NCI-H2196 (cell line): ENCODE results near the gene MACROD2.

ENCODE experiments used
- DNase-seq: peaks from one replicate; lab custom pipeline; 2025; ENCODE audit not compliant: unreplicated experiment; lab: John Stamatoyannopoulos, UW

MACROD2 gene

DNA sequence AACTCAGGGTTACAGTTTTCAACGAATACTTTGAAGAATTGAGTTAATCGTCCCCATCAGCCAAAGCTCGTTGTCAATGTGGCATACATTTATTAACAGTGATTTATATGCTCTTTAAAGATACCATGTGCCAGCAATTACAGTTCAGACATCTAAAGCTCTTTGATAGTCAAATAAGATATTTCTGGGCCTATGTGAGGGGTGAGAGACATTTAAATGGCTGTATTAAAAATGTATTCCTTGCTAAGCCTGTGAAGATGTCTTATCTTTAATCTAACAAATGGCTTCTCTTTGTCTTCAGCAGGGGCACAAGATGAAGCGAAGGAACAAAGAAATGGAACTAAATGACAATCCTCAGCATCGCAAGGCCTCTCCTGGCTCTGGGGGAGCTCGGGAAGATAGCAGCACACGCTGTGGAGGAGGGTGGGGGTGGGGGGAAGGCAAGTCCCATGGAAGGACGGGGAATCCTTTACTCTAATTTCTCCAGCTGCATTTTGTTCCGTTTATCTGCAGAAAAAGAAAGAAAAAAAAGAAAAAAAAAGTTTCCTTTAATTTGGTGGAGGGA is 2054.3 kb downstream of the MACROD2 start:
- DNase-seq: no peak

DNA sequence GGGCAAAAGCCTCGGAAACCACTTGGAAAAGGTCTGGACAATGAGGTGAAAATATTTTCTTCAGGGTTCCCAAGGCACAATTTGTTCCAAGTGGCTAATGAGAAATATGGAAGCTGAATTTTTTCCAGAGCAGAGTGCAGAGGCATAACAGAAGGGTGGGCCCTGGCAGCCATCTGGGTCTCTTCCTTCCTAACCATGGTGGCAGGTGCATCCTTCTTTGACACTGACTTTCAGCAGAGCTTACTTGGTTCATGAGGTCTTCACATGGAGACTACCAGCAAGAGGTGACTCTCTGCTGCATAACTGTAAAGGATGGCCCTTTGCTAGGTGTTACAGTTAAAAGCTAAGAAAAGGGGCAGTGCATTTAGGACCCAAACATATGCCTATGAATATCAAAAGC is 2055.1 kb downstream of the MACROD2 start:
- no peak for DNase-seq

DNA sequence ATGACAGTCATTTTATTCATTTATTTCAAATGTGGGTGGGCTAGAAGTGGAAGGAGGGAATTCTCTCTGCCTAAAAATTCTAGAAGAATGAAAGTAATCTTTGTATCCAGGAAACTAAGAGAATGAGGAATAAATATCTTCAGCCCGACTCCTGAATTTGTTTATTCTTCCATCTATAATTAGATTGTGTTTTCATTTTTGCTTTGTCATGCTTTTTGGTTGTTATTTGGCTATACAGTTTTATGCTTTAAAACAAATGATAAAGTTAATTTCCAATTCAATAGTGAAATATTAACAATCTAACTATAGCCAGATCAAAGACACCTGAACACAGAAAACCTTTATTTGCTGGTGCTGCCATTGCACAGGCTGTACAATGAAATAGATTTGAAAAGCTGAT is 2056.7 kb downstream of the MACROD2 start:
- no peak for DNase-seq

DNA sequence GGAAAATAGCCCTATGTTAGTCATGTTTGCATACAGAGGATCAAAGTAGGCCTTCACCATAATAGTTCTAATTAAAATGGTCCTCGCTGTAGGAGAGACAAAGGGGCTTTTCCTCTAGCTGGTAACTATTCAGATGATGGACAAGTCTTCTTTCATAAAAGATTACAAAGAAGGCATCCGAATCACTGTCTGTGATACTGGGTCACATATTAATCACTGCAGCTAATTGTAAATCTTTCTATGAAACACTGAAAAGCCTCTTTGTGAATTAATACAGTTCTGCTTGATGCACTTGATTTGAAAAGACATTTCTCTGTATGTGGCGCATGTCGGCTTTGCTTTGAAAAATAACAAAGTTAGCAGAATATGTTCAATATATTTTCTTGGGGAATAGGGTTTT is 2057.1 kb downstream of the MACROD2 start:
- DNase-seq: no peak

DNA sequence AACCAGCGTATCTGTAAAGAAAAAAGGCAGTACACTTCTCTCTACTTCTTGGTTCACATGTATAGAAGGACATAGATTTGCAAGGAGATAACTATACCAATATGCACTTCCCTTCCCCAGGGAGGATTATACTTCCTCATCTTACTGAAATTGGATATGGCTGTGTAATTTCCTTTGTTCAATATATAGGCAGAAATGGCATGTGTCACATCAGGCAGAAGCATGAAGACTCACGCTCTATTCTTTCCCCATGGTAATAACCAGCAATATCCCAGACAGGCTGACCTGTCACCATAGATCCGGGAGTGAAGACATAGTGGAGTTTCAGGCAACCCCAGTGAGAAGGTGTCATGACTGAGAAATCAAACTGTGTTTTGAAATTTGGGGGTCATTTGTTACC is 2059.7 kb downstream of the MACROD2 start:
- DNase-seq: no peak

DNA sequence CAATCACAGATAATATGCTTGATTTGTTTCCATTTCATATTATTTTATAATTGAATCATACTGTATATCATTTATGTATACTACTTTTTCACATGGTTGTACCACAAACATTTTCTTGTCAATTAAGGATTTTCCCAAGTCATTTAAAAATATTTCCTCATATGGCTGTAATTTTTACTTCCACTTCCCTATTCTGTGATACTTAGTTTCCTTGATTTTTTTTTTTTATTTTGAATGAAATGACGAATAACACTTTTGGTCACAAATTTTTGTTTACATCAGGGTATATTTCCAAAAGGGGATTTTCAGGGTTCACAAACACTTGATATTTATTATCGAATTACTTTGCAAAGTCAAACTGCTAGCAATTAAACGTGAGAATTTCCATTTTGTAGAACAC is 2062.3 kb downstream of the MACROD2 start:
- no peak for DNase-seq

DNA sequence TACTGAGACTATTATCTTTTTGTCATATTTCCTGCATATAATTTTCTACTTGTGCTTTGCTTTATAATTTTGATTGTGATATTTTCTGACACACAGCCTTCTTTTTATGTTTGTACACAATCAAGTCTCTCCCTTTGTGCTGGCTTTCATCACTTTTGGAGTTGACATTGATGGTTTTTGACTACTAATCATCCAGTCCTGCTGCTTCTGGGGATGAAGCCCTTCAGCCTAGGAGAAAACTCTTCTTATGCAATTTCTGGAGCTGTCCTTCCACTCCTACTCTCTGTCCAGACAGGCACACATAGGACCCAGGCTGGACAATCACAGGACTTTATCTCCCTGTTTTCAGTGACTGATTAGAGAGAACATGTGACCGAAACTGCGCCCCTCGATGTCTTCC is 2063.0 kb downstream of the MACROD2 start:
- DNase-seq: no peak

DNA sequence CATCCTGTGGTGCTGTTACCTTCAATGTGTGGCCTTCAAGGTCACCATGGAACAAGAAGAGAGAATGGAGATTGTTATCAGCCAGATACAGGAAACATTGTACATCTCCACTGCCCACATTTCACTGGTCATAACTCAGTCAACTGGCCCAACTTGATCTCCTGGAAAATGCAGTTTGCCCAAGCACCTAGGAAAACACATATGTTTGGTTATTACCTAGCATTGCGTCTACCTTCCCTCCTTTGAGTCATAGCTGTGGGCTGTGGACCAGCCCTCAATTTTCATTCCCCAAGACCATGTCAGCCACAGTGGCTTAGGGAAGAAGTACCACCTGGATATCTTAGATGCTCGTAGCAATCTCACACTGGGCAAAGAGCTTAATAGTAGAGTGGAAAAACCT is 2064.5 kb downstream of the MACROD2 start:
- no peak for DNase-seq

DNA sequence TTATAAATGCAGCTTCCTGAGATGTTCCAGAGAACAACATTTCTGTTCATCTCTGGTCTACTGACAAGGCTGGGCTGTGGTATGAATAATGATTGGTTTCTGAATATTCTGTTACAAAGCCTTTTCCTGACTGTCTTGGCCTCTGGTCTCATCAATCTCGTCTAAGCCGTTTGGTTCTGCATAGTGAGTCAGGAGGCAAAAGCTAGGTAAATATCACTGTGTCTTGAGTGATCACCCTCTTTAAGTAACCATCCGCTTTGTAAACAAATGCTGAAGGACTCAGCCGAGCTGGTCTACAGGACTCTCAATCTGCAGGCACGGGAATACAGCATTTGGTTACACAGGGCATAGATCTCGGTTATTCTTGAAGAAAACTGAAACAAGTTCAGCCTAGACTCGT is 2066.0 kb downstream of the MACROD2 start:
- DNase-seq: no peak

DNA sequence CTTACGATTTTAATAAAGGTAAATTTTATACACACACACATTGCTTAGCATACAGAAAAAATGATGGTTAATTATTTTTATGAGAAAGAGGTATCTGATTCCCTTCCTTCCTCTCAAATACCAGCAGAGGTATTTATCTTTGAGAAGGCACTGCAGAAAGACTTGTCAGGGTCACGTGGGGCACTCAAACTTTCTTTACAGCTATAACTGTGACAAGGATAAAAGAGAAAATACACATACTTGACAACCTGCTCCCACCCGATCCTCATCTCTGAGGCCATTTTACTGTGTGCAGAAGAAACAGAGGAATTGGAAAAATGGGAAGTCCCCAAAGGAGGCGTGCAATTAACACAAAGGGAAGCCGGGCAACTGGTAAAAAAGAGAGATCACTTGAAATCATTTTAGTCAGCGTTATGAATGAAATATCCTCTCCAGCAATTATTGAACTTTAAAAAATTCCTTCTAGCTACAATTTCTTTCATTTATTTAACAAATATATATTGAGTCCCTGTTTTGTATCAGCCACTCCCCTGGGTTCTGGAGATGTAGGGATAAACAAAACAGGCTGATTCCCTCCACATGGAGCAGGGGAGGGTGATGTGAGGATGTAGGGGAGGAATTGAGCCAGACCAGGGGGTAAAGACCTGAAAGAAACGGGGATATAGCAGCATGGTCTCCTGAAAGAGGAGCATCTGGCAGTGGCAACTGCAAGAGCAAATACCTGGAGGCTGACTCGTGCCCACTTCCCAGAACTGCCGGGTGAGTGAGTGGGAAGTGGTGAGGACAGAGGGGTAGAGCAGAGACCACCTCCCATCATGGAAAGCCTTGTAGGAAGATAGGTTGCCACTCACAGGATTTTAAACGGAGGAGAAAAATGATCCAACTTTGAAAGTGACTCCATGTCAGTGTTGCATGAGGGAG is 2067.6 kb downstream of the MACROD2 start:
- no peak for DNase-seq

DNA sequence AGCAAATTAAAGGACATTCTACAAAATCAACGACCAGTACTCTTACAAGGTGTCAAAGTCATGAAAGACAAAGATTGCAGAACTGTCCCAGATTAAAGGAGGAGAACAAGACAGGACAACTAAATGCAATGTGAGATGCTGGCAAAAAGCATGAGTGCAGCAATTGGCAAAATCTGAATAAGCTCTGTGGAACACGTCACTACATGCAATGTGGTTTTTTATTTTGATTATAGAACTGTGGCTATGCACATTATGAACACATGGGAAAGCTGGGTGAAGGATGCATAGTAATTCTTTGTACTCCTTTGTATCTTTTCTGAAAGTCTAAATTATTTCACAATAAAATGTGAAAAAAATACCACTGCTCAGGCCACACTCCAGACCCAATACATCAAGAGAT is 2068.6 kb downstream of the MACROD2 start:
- DNase-seq: no peak

DNA sequence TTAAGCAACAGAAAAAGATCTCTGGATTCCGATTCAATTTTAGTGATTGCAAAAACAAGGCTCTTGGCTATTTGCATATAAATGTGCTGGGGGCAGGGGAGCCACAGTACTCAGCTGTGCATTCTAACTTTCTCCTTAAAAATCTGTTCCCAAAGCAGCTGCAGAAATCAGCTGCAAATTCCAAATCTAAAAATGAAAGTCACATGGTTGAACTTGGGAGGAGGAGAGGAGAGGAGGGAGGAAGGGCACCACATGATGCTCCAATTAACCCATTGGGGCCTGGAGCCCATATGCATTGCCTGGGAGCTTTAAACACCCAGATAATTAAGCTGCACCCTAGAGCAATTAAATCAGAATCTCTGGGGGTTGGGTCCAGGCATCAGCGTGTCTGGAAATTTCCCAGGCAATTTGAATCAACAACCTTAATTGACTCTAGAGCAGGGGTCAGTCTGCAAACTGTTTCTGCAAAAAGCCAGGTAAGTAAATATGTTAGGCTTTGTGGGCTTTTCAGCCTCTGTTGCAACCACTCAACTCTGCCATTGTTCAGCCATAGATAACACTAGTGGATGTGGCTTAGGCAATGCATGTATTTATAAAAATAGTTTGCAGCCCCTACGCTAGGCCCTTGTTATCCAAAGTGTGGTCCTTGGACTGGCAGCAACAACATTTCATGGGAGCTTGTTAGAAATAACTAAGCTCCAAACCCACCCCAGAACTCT is 2069.8 kb downstream of the MACROD2 start:
- no peak for DNase-seq

DNA sequence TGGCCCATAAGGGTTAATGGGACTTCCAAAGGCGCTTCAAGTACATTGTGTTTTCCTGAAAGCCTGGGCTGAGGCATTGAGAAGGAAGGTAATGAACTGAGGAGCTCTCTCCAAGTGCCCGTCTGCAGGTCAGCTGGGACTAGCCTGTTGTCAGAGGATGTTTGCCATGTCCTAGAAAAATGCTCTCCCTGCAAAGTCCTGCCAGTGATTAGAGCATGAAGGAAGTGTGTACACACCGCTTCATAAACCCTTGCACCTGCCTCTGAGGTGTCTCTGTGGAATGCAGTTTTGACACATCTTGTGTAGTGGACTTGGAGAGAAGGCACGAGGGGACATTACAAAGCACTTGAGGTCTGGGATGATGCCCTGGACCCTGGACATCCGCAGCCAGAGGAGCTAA is 2071.3 kb downstream of the MACROD2 start:
- DNase-seq: peak; percentile 32

DNA sequence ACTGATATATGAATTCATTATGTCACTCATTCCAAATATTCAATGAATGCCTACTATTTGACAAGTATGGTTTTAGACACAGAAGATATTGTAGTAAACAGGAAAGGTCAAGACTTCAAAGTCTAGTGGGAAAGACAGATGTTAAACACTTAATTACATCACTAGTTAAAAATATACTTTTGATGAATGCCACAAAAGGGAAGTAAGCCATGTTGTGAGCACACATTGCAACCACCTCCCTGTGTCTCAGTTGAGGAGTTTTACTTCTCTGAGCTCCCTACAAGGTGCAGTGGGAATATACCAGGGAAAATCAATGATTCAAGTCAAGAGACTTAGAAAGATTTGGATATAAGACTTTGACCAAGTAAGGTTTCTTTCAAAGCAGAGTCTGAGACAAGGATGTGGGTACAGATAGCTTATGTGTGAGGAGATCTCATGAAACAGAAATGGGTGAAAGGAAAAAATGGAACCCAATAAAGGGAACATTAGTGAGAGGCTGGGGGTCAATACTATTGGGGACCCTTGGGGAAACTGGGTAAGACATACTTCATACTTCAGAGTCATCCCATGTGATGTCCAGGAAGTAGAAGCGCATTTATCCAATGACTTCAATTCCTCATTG is 2074.2 kb downstream of the MACROD2 start:
- no peak for DNase-seq

DNA sequence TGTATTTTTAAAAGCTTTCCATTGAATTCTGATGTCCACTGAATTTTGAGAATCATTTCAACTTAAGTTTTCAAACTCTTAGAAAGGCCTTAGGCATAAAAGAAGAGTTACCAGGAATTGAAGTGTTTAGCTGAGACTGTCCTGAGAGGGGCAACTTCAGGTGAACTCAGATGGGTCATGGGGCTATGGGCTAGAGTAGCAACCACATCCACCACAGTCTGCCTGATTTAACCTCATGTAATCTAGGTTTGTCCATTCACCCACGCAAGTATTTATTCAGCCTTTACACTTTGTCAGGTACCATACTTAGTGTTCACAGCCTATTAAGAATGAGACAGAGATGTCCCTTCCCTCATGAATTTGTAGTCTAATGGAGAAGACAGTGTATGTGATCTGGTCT is 2076.9 kb downstream of the MACROD2 start:
- DNase-seq: no peak

DNA sequence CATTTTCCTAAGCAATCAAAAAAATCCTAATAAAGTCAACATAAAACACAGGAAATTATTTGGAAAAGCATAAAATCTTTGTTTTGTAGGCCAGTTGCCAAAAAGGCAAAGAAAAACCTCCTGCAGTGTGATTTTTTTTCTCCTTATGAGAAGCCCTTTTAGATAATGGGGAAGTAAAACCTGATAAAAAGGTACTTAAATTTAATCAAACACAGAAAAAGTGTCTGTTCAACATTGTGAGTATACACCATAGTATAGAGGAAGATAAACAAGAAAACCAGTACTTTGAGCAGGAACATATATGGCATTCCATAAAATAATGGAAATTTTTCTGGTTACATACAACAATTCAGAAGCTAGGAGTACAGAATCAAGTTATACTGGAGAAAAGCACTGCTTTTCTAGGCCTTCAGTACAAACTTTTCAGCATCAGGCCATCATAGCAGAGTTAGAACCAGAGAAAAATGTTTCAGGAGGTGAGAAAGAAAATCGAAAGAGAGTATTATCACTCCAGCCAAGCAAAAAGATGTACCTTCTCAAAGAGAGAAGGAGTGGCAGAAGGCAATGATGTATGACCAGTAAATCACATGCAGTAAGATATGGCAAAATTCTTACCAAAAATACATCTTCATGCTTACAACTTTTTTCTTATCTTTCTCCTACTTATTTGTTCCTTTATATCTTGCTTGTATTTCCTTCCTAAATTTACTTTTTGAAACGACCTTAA is 2083.0 kb downstream of the MACROD2 start:
- no peak for DNase-seq

DNA sequence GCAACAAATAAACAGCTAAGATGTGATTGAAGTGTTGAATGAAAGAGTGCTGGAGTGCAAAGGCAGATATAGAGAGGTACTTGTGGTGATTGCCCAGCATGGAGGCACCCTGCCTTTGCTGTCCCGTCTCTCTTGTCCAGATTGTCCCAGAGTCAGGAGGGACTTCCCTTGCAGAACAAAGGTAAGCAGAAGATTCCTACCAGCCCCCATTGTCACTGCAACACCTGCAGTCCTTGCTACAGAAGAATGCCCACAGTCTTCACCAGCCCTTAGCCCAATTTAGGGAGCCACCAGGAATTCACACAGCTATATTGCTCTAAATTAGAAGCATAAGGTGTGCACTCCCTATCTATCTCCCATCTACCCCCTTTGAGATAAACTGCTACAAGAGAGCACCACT is 2086.1 kb downstream of the MACROD2 start:
- no peak for DNase-seq

DNA sequence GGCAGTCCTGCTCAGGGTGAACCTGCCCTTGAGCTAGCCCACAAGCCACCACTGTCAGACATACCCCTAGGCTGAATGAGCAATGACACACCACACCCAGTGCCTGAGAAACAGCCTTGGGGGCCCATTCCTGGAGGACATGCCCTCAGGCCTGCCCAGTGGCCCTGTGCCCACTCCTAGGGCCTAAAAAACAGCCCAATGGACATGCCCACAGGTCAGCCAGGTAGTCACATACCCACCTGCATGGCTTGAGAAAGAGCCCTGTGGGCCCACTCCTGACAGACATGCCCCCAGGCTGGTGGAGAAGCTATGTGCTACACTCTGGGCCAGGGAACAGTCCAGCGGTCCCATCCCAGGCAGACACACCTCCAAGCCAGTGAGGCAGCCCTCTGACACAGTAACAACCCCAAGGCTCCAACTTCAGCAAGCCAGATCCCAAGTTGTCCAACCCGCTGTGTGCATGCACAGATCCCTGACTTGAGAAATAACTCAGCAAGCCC is 2086.8 kb downstream of the MACROD2 start:
- no peak for DNase-seq

DNA sequence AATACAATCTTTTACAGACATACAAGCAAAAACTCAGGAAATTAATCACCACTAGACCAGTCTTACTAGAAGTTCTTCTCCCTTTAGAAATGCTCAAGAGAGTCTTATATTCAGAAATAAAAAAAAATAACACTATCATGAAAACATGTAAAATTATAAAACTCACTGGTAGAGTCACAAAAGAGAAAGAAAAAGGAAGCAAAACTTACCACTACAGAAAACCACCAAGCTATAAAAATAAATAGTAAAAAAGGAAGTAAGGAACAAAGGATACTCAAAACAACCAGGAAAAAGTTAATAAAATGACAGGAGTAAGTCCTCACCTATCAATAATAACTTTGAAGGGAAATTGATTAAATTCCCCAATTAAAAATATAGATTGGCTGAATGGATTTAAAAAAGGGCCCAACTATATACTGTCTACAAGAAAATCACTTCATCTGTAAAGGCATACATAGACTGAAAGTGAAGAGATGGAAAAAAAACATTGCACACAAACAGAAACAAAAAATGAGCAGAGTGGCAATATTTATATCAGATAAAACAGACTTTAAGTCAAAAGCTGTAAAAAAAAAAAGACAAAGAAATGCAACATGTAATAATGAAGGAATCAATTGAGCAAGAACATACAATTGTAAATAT is 2088.4 kb downstream of the MACROD2 start:
- no peak for DNase-seq

DNA sequence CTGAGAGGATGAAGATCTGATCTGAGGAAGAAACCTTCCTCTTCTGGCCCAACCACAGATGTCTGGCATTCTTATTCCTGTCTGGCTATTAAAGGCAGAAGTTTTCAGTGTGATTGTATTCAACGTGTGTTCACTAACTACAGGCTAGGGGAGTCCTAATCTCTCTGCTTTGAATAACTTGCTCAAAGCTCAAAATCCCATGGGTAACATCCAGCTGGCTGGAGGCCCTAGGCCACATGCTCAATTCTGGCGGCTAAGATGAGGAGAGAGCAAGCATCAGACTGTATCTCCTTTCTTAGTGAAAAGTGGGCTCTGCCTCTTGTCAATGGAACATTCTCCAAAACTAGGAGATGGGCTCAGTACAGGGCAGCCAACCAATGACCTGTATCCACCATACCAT is 2099.9 kb downstream of the MACROD2 start:
- DNase-seq: no peak
